ENCODE results near the gene SLC35F3. TPM values are rescaled to one million over a fixed set of nuclear protein-coding genes. Genes with fewer than 3 reads are reported as not detected.

The SLC35F3 gene
- total RNA-seq, 1 experiment from 2014 or later = 0.66 TPM

DNA sequence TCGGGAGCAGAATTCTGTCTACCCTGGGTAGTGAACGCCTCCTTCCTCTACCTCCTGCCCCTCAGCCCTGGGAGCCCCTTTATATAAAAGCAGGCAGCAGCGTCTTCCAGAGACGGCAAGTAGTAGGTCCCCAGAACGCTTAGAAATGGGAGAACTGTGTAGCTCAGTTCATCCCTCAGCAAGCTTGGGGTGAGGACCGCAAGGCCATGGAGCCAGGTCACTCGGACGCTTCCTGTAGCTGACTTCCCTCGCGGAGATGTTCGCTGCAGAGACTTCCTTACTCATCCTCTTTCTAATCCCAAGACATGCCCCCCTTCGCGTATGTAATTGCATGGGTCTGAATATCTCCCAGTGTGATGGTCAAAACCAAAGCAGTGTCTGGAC is 327.4 kb downstream of the SLC35F3 start:
- Mint-ChIP-seq H3K4me3 (ENCODE audit: low read depth, unreplicated experiment) (no peak overlapping the region), H3K9me3 (ENCODE audit: low read depth, unreplicated experiment) (no peaks in the 10 kb centered on the region), H3K27me3 (ENCODE audit: unreplicated experiment) (peaks cover 50% of the 10 kb centered on the region), H3K27ac (ENCODE audit: unreplicated experiment) (no peak overlapping the region), H3K4me1 (ENCODE audit: low read depth, unreplicated experiment) (no peaks in the 10 kb centered on the region), H3K36me3 (ENCODE audit: insufficient read depth, unreplicated experiment) (no peaks in the 10 kb centered on the region)
- BruUV-seq (replicated peaks) = no TSS peak
- TF ChIP-seq, protein P1, sequence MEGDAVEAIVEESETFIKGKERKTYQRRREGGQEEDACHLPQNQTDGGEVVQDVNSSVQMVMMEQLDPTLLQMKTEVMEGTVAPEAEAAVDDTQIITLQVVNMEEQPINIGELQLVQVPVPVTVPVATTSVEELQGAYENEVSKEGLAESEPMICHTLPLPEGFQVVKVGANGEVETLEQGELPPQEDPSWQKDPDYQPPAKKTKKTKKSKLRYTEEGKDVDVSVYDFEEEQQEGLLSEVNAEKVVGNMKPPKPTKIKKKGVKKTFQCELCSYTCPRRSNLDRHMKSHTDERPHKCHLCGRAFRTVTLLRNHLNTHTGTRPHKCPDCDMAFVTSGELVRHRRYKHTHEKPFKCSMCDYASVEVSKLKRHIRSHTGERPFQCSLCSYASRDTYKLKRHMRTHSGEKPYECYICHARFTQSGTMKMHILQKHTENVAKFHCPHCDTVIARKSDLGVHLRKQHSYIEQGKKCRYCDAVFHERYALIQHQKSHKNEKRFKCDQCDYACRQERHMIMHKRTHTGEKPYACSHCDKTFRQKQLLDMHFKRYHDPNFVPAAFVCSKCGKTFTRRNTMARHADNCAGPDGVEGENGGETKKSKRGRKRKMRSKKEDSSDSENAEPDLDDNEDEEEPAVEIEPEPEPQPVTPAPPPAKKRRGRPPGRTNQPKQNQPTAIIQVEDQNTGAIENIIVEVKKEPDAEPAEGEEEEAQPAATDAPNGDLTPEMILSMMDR (IDR thresholded peaks at IDR 0.05; ENCODE audit: unreplicated experiment) = no peak
- intact Hi-C loops (cut with micrococcal nuclease; ENCODE audit: unreplicated experiment) = no loop called here
- CTCF ChIA-PET = no interaction called here
- no peak for DNase-seq

DNA sequence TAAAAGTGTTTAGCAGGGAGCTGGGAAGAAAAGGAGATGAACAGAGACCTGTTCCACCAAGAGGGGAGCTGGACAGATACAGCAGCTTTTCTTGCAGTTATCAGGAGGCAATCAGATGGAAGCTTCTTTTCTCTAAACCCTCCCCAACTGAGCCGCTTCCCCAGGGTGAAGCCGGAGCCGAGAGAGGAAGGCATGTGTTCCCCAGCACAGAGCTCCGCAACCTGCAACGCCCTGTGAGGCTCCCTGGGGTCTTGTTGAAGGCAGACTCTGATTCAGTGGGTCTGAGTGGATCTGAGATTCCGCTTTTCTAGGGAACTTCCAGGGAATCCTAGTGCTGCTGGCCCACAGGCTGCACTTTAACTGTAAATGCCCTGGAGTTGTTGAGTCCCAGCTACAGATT is 329.7 kb downstream of the SLC35F3 start:
- DNase-seq = no peak
- intact Hi-C loops (cut with micrococcal nuclease; ENCODE audit: unreplicated experiment) = no loop called here
- CTCF ChIA-PET = no interaction called here
- Mint-ChIP-seq H3K27me3 (ENCODE audit: unreplicated experiment) (peaks cover 41% of the 10 kb centered on the region), H3K4me3 (ENCODE audit: low read depth, unreplicated experiment) (no peak overlapping the region), H3K36me3 (ENCODE audit: insufficient read depth, unreplicated experiment) (no peaks in the 10 kb centered on the region), H3K27ac (ENCODE audit: unreplicated experiment) (no peak overlapping the region), H3K4me1 (ENCODE audit: low read depth, unreplicated experiment) (no peaks in the 10 kb centered on the region), H3K9me3 (ENCODE audit: low read depth, unreplicated experiment) (no peaks in the 10 kb centered on the region)
- no TSS peak for BruUV-seq (replicated peaks)
- TF ChIP-seq, protein P1 (IDR thresholded peaks at IDR 0.05; ENCODE audit: unreplicated experiment) = no peak

DNA sequence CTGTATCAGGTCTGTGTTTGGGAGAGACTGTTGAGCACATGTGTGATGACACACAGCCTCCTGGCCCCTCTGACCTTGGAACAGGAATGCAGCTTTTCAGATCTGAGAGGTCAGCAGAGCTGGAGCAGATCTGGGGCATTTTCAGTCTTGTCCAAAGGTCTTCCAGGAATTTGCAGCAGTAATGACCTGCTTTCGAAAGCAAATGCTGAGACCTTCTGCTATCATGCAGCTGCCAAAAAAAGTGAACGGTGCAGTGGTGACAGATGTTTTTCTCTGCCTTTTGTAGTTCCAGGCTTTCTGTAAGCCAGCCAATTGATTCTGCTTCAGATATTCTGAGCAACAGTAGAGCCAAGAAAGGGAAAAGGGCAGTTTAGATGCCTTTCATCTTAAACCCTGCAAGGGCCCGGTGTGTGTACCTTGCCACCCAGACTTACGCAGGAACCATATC is 331.0 kb downstream of the SLC35F3 start:
- H3K9me3 Mint-ChIP-seq (ENCODE audit: low read depth, unreplicated experiment) = no peaks in the 10 kb centered on the region
- TF ChIP-seq, protein P1 (IDR thresholded peaks at IDR 0.05; ENCODE audit: unreplicated experiment) = no peak
- H3K4me3 Mint-ChIP-seq (ENCODE audit: low read depth, unreplicated experiment) = no peak overlapping the region
- H3K36me3 Mint-ChIP-seq (ENCODE audit: insufficient read depth, unreplicated experiment) = no peaks in the 10 kb centered on the region
- H3K27me3 Mint-ChIP-seq (ENCODE audit: unreplicated experiment) = peaks cover 35% of the 10 kb centered on the region
- H3K4me1 Mint-ChIP-seq (ENCODE audit: low read depth, unreplicated experiment) = no peaks in the 10 kb centered on the region
- no peak for DNase-seq
- no TSS peak for BruUV-seq (replicated peaks)
- CTCF ChIA-PET = no interaction called here
- H3K27ac Mint-ChIP-seq (ENCODE audit: unreplicated experiment) = no peak overlapping the region
- intact Hi-C loops (cut with micrococcal nuclease; ENCODE audit: unreplicated experiment) = no loop called here

DNA sequence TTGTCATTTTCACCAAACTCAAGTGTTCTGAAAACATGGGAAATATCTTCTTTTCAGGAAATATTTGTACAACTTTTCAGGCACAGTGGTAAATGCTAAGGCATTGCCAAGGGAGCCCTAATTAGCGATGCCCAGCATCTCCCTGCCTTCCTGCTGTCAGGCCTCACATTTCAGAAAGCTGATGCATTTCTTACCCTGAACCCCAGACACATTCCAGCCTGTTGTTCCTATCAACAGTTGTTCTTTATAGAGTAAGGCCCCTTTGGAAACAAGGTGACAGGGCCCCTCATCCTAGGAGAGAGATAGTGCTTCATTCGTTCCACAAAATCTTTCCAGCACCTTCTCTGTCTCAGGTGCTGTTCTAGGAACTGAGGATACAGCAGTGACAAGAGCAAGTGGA is 332.9 kb downstream of the SLC35F3 start:
- Mint-ChIP-seq H3K36me3 (ENCODE audit: insufficient read depth, unreplicated experiment) (no peaks in the 10 kb centered on the region), H3K4me3 (ENCODE audit: low read depth, unreplicated experiment) (no peak overlapping the region), H3K27ac (ENCODE audit: unreplicated experiment) (no peak overlapping the region), H3K9me3 (ENCODE audit: low read depth, unreplicated experiment) (no peaks in the 10 kb centered on the region), H3K4me1 (ENCODE audit: low read depth, unreplicated experiment) (no peaks in the 10 kb centered on the region), H3K27me3 (ENCODE audit: unreplicated experiment) (peaks cover 34% of the 10 kb centered on the region)
- TF ChIP-seq, protein P1 (IDR thresholded peaks at IDR 0.05; ENCODE audit: unreplicated experiment) = no peak
- CTCF ChIA-PET = no interaction called here
- intact Hi-C loops (cut with micrococcal nuclease; ENCODE audit: unreplicated experiment) = no loop called here
- no TSS peak for BruUV-seq (replicated peaks)
- no peak for DNase-seq
